ENCODE results near the gene AQP10. TPM values are rescaled to one million over a fixed set of nuclear protein-coding genes. Genes with fewer than 3 reads are reported as not detected.

AQP10 gene
- total and polyA plus RNA-seq, 2 donors (not counting 1 experiment from before 2014, with no cell fraction given), result not detected

DNA sequence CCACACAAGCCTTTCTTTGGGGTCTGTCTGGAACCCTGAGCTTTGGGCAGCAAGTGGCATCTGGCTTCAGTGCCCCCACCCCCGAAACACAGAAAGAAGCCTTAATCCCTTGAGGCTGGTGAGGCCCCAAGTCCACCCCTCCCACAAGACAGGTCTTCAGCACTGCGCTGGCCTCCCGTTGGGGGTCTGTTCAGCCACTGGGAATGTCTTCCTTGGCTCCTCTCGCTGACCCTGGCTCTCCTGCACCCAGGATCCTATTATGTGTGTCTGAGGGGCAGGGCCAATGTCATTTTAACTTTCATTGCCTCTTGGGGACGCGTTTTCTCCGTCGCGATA is 31.3 kb downstream of the AQP10 start:
- no peak for TF ChIP-seq EZH2 (IDR thresholded peaks at IDR 0.05; ENCODE audit: low read length, missing control alignments)
- TF ChIP-seq, protein P1, sequence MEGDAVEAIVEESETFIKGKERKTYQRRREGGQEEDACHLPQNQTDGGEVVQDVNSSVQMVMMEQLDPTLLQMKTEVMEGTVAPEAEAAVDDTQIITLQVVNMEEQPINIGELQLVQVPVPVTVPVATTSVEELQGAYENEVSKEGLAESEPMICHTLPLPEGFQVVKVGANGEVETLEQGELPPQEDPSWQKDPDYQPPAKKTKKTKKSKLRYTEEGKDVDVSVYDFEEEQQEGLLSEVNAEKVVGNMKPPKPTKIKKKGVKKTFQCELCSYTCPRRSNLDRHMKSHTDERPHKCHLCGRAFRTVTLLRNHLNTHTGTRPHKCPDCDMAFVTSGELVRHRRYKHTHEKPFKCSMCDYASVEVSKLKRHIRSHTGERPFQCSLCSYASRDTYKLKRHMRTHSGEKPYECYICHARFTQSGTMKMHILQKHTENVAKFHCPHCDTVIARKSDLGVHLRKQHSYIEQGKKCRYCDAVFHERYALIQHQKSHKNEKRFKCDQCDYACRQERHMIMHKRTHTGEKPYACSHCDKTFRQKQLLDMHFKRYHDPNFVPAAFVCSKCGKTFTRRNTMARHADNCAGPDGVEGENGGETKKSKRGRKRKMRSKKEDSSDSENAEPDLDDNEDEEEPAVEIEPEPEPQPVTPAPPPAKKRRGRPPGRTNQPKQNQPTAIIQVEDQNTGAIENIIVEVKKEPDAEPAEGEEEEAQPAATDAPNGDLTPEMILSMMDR (conservative IDR thresholded peaks at IDR 0.05 in 1 of 2, IDR thresholded peaks at IDR 0.05 in 1 of 2; ENCODE audit: low read depth in 1 of 2, low read length in 2 of 2), result no peak
- H3K4me2 ChIP-seq (ENCODE audit: extremely low read depth, insufficient read depth, low read length), result peak overlapping the region; percentile 90
- H2AFZ ChIP-seq (ENCODE audit: low read length), result no peak overlapping the region
- peaks cover 11% of the 10 kb centered on the region for H3K4me1 ChIP-seq (ENCODE audit: control insufficient read depth, extremely low read depth, insufficient read depth, low read length)
- H3K36me3 ChIP-seq (ENCODE audit: control insufficient read depth, insufficient read depth, low read length), result peaks cover 14% of the 10 kb centered on the region
- peak overlapping the region; percentile 44 for H3K27ac ChIP-seq (ENCODE audit: insufficient read depth, low read length)
- H3K4me3 ChIP-seq (replicated peaks in 1 of 4; ENCODE audit: control extremely low read depth in 1 of 4, insufficient read depth in 1 of 4, low read depth in 3 of 4, low read length in 4 of 4), result peak overlapping the region in 2 of 4 experiments; percentile 40 to 46
- H3K9ac ChIP-seq (ENCODE audit: insufficient read depth, low read length), result no peak overlapping the region
- H3K79me2 ChIP-seq (ENCODE audit: control insufficient read depth, insufficient read depth, low read length), result no peaks in the 10 kb centered on the region
- H3K27me3 ChIP-seq (ENCODE audit: control insufficient read depth, insufficient read depth, low read length), result peaks cover 4% of the 10 kb centered on the region
- DNase-seq (ENCODE audit: low read depth in 2 of 2), result no peak
- no peaks in the 10 kb centered on the region for H4K20me1 ChIP-seq (ENCODE audit: control insufficient read depth, extremely low read depth, insufficient read depth, low read length)
- no peaks in the 10 kb centered on the region for H3K9me3 ChIP-seq (ENCODE audit: control insufficient read depth, insufficient read depth, low read depth, low read length)

DNA sequence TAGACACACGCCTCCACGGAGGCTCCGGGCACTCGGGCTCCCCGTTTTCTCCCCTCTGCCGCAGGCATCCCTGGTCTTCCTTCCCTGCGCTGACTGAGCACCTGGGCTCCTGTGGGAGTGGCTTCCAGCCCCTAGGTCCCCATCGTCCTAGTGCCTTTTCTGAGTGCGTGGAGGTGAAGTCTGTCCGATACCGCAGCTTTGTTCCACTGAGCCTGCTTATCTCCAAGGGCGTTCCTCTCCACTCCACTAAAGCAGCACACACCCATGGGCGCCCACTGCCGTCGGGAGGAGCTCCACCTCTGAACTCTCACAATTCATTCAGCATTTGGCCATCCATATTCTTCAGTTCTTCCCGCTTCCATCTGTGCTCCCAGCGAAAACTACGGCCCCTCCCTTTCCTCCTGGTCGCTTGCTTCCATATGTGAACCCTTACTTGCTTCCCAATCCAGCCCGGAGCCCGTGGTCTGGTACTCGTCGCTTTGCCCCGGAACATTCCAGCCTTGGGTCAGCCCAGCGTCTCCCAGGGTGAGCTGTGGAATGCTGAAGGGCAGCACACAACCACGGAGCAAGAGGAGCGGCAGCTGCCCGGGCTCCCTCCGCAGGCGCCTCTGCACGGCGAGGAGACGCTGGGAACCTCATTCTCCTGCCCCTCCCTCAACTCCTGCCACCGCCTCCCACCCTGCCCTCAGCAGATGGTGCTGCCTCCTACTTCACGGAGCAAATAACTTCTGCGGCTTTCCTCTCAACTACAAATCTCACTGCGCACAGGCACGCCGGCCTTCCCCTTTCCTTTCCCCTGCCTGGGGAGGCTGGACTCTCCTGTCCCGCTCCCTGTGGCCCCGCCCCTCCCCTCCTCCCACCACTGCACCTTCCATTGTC is 31.9 kb downstream of the AQP10 start:
- H3K27me3 ChIP-seq (ENCODE audit: control insufficient read depth, insufficient read depth, low read length), result peaks cover 4% of the 10 kb centered on the region
- no peak overlapping the region for H3K9ac ChIP-seq (ENCODE audit: insufficient read depth, low read length)
- H3K4me1 ChIP-seq (ENCODE audit: control insufficient read depth, extremely low read depth, insufficient read depth, low read length), result peaks cover 11% of the 10 kb centered on the region
- peak overlapping the region; percentile 90 for H3K4me2 ChIP-seq (ENCODE audit: extremely low read depth, insufficient read depth, low read length)
- peak overlapping the region; percentile 54 for H2AFZ ChIP-seq (ENCODE audit: low read length)
- DNase-seq (ENCODE audit: low read depth in 2 of 2), result peak; percentile 59 to 65
- no peaks in the 10 kb centered on the region for H3K79me2 ChIP-seq (ENCODE audit: control insufficient read depth, insufficient read depth, low read length)
- peak overlapping the region; percentile 44 for H3K27ac ChIP-seq (ENCODE audit: insufficient read depth, low read length)
- TF ChIP-seq, protein P1 (conservative IDR thresholded peaks at IDR 0.05 in 1 of 2, IDR thresholded peaks at IDR 0.05 in 1 of 2; ENCODE audit: low read depth in 1 of 2, low read length in 2 of 2), result peak in 1 of 2 donors; percentile 1
- TF ChIP-seq EZH2 (IDR thresholded peaks at IDR 0.05; ENCODE audit: low read length, missing control alignments), result no peak
- H3K4me3 ChIP-seq (replicated peaks in 1 of 4; ENCODE audit: control extremely low read depth in 1 of 4, insufficient read depth in 1 of 4, low read depth in 3 of 4, low read length in 4 of 4), result peak overlapping the region; percentile 1 to 46 (median 23)
- H3K9me3 ChIP-seq (ENCODE audit: control insufficient read depth, insufficient read depth, low read depth, low read length), result no peaks in the 10 kb centered on the region
- H4K20me1 ChIP-seq (ENCODE audit: control insufficient read depth, extremely low read depth, insufficient read depth, low read length), result no peaks in the 10 kb centered on the region
- peaks cover 12% of the 10 kb centered on the region for H3K36me3 ChIP-seq (ENCODE audit: control insufficient read depth, insufficient read depth, low read length)

DNA sequence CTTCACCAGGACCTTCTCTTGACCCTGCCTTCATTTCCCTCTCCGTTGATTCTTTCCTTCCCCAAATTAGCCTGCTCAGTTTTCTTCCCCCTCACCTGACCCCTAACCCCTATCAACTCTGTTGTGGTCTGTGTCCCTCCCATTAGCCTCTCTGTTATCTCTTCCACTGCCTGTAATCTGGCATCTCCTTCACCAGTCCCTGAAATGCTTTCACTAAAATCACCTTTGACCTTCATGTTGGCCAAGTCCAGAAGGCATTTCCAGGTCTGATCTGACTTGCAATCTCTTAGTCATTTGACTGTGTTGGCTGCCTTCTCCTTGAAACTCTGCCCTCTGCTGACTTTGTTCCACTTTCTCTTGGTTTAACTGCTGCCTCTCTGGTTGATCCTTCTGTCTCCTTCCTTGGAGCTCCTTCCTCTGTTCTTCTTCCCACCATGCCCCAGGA is 32.6 kb downstream of the AQP10 start:
- Histone ChIP-seq H3K4me3 (replicated peaks in 1 of 4; ENCODE audit: control extremely low read depth in 1 of 4, insufficient read depth in 1 of 4, low read depth in 3 of 4, low read length in 4 of 4) (peak overlapping the region in 2 of 4 experiments; percentile 4 to 25), H3K36me3 (ENCODE audit: control insufficient read depth, insufficient read depth, low read length) (peaks cover 6% of the 10 kb centered on the region), H3K79me2 (ENCODE audit: control insufficient read depth, insufficient read depth, low read length) (no peaks in the 10 kb centered on the region), H2AFZ (ENCODE audit: low read length) (no peak overlapping the region), H3K27ac (ENCODE audit: insufficient read depth, low read length) (peak overlapping the region; percentile 13), H3K27me3 (ENCODE audit: control insufficient read depth, insufficient read depth, low read length) (peaks cover 4% of the 10 kb centered on the region), H3K4me2 (ENCODE audit: extremely low read depth, insufficient read depth, low read length) (peak overlapping the region; percentile 17), H4K20me1 (ENCODE audit: control insufficient read depth, extremely low read depth, insufficient read depth, low read length) (no peaks in the 10 kb centered on the region), H3K9me3 (ENCODE audit: control insufficient read depth, insufficient read depth, low read depth, low read length) (no peaks in the 10 kb centered on the region), H3K9ac (ENCODE audit: insufficient read depth, low read length) (no peak overlapping the region), H3K4me1 (ENCODE audit: control insufficient read depth, extremely low read depth, insufficient read depth, low read length) (peaks cover 11% of the 10 kb centered on the region)
- peak; percentile 42 to 63 for DNase-seq (ENCODE audit: low read depth in 2 of 2)
- TF ChIP-seq, protein P1 (conservative IDR thresholded peaks at IDR 0.05 in 1 of 2, IDR thresholded peaks at IDR 0.05 in 1 of 2; ENCODE audit: low read depth in 1 of 2, low read length in 2 of 2), result peak; percentile 35 to 50
- TF ChIP-seq EZH2 (IDR thresholded peaks at IDR 0.05; ENCODE audit: low read length, missing control alignments), result no peak

Data from fibroblast of lung (primary cell).